NCI-H2029 (cell line): ENCODE measurements around the gene GINS2.

Experiments used
- DNase-seq: peaks from one replicate; lab custom pipeline; 2025; lab: John Stamatoyannopoulos, UW

Gene GINS2

DNA sequence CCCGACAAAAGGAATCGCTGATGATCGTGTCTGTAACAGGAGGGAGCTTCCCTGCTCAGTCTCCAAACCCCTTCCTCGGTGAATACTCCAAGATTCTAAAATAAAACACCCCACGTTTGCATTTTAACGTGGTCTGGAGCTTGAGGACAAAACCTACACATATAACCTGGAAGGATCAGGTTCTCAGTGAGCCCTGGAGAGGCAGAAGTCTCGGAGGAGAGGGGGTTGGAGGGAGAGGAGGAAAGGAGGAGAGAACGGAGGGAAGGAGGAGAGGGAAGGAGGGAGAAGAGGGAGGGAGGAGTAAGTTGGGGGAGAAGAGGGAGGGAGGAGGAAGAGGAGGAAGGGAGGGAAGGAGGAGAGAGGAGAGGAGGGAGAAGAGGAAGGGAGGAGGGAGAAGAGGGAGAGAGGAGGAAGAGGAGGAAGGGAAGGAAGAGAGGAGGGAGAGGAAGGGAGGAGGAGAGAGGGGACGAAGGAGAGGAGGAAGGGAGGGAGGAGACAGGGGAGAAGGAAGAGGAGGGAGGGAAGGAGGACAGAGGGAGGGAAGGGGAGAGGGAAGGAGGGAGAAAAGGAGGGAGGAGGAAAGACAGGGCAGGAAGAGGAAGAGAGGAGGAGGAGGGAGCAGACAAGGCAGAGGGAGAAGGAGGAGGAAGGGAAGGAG lies 27.4 kb upstream of the GINS2 start:
- no peak for DNase-seq

DNA sequence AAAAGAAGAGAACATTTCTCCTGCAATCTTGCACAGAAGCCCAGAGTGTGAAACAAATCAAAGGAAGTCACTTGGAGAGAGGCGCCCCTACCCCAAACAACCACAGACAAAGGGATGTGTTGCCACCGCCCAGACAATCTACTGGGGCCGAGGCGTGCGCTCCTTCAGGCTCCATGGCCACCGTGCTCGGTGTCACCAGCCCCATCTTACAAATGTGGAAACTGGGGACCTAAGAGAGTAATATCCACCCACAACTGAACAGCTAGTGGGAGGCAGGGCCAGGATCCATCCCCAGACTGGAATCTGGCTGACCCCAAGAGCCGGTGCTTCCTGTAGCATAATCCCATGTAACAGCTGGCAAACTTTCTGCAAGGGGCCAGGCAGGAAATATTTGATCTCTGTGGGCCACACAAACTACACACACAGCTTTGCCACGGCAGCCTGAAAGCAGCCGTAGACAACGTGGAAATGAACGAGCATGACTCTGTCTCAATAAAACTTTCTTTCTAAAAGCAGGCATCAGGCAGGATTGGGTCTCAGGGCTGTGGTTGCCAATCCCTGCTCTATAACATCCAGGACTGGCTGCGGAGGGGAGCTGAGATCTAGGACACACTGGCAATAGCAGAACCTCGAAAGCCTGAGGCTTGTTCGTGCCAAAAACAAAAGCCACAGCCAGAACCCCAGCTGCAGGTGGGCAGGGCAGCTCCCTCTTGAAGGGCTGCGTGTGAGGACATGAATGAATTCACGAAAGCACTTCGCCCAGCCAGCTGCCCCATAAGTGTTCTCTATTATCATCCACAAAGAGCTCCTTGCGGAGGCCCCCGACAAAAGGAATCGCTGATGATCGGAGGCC lies 26.6 kb upstream of the GINS2 start:
- peak; percentile 45 for DNase-seq

DNA sequence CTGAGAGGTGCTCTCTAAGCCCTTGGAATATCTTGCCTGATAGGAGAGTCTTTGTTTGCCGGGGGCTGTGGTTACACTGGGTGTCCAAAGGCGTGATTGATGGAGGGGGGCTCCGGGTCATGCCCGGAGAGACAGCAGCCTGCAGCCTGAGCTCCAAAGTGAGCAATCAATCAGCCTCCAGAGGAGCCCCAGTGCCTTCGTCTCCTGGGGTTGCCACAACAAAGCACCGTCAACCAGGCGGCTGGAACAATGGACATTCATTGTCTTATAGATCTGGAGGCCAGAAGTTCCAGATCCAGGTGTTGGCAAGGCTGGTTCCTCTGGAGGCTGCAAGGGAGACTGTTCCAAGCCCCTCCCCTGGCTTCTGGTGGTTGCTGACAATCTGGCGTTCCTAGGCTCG lies 24.0 kb upstream of the GINS2 start:
- DNase-seq = peak; percentile 35

DNA sequence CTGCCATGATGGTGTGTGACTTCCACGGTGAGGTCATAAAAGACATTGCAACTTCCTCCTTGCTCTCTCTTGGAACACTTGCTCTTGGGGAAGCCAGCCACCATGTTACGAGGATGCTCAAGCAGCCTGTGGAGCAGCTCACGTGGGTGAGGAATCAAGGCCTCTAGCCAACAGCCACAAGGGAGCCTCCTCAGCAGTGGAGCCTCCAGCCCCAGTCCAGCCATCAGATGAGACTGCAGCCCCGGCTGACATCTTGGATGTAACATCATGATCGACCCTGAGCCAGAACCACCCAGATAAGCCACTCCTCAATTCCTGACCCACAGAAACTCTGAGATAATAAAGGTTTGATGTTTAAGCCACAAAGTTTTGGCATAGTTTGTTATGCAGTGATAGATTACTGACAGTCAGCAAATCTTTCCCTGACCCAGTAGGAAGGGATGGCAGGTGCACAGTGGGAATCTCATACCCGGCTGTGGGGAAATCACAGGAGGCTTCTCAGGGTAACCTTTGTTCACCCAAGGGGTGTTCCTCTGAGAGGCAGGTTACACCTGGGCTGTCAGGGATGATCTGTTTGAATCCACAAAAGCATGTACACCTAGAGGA lies 23.3 kb upstream of the GINS2 start:
- DNase-seq = no peak

DNA sequence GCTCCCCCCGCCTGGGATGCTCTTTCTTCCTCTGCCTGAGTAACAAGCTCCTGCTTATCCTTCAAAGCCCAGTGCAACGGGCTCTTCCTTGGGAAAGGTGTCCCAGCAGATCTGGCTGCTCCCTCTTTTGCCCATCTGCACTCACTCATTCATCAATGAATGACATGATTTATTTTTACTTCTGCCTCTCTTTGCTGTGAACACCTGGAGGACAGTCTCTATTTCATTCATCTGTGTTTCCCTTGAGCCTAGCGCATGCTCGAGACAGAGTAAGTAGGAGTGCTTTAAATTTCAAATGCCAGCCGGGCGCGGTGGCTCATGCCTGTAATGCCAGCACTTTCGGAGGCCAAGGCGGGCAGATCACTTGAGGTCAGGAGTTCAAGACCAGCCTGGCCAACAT lies 22.0 kb upstream of the GINS2 start:
- DNase-seq = no peak

DNA sequence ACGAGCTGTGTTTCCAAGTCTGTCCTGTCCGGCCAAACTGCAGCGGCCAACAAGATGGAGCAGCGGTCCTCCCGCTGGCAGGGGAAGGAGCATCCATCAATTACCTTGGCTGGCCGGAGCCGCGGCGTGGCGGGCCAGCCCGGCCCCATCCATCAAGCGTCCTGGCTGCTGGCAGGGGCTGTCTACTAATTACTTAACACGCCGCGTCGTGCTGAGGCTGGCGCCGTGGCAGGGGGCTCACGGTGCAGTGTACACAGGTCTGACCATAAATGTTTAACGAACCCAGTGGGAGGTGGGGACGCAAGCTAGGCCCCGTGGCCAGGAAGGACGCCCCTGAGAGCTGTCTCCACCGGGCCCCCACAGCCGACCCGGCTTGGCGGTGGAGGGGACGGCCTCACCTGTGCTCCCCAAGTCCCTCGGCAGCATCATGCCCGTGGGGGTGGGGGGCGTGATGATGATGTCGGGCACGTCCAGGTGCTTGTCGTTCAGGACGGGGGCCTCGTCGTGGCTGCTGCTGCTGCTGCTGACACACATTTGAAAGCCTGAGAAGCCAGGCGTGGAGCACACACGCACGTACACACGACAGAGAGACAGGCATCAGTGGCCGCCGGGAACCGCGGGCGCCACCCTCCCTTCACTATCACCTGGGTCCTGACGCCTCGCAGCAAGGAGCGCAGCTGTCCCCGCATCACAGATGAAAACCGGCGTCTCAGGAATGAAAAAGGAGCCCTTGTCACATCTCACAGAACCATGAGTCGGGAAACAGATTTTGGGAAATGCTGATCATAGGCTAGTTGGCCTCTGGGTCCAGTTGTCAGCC lies 21.2 kb upstream of the GINS2 start:
- DNase-seq = no peak

DNA sequence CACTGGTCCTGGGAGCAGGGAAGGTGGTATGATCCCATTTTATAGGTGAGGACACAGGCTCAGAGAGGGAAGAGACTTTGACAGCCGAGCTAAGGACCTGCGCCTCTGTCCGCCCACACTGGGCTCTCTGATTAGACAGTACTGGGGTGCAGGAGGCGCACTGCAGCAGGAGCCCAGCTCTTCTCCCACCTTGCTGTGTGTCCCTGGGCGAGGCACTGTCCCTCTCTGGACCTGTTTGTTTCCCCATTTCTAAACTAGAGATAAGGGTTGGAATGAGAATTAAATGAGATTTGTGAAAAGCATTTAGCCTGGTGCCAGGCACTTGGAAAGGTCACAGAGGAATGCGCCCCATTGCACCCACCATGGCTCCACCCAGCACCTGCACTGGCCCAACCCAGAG lies 19.6 kb upstream of the GINS2 start:
- no peak for DNase-seq

DNA sequence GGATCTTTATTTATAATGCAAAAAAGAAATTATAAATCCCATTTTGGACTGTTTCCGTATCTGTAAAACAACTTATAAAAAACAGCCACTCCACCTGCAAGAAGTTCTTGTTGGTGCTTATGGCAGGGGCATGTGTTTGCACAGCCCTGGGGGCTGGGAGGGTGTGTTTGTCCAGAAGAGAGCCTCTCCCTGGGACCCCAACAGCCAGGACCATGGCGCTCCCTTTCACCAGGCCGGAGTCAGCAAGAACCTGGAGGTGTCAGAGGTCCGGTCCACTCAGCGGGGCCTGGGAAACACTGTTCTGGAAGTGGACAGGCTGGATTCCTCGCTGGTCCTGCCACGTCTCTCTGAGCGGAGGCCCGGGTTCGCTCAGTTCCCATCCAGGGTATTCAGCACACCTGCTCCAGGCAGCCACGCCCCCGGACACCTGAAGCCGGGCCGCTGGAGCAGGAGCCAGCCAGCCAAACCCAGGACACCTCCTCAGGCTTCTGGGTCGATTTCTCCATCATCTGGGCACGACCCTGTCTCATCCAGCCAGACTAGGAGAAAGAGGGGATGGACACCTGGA lies 18.9 kb upstream of the GINS2 start:
- DNase-seq = peak; percentile 22

DNA sequence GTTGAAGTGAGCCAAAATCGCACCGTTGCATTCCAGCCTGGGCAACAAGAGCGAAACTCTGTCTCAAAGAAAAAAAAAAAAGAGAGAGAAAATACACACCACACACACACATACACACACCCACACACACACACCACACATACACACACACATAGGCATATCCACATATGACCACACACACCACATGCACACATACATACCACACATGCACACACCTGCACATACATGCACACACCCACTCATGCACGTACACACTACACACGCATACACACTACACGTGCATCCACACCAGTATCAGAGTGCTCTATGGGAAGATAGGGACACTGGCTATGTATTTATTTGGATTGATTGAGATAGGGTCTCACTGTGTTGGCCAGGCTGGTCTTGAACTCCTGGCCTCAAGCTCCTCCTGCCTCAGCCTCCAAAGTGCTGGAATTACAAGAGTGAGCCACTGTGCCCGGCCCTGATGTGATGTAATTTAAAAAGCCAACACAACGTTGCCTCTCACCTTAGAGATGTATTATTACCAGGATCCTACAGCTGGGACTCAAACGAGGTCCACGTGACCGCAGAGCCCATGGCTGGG lies 17.8 kb upstream of the GINS2 start:
- no peak for DNase-seq

DNA sequence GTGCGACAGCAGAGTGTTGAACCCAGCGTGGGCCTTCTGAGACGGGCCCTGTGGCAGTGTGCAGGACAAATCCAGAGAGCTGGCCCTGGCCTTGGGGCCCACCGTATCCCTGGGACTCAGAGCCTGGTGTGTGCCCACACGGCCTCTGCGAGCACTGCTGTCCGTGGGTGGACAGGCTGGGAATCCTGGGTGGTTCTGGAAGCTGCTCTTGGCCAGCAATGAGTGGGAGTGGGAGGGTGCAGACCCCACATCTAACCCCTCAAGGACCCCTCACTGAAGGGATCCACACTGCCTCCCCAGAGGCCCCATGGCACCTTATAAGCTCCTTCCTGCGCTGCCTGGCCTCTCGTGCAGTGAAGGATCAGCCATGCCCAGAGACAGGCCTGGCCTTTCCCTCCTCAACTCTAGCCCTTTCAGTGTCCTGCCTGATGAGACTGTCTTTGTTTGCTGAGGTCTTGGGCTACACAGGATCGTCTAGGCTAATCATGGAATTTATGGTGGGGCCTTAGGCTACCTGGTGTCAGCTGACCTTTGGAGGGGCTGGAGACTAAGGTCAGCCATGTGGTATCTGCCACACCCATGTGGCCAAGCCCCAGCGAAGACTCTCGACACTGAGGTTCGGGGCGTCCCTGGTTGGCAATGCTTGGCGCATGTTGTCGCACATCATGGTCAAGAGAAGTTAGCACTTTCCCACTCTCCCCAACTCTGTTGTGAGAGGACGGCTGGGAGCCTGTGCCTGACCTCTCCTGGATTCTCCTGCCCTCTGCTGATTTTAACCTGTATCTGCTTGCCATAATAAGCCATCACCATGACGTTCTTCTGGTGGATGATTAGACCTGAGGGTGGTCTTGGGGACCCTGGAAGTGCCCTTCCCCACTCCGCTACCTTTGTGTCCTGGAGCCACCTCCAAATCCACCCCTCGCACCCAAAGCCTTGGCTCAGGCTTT lies 16.4 kb upstream of the GINS2 start:
- DNase-seq = no peak

DNA sequence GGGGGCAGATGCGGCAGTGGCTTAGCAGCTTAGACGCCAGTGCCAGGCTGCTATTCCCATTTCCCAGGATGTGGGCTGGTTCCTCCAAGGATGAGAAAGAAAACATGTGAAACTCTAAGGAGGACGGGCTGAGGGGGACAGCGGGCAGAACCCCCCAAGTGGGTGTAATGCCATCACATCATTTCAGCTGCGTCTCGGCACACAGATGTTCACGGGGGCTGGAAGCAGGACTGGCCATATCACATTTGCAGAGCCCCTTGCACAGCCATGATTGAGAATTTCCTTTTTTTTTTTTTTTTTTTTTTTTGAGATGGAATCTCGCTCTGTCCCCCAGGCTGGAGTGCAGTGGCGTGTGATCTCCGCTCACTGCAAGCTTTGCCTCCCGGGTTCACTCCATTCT lies 15.3 kb upstream of the GINS2 start:
- no peak for DNase-seq

DNA sequence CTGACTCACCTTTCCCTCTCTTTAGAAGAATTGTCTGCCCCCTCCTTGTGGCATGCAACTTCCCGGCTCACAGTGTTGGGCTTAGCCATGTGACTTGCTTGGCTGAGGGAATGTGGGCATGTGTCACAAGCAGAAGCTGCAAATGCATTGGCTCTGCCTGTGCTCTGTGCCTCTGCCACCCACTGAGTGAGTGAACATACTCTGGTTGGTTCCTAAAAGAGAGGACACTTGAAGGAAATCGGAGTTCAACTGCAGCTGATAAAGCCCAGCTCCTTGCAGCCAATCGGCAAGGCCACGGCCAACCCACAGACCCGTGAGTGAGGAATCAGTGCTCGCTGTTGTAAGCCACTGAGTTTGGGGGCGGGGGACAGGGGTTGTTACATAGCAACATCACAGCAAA lies 10.9 kb upstream of the GINS2 start:
- DNase-seq = no peak

DNA sequence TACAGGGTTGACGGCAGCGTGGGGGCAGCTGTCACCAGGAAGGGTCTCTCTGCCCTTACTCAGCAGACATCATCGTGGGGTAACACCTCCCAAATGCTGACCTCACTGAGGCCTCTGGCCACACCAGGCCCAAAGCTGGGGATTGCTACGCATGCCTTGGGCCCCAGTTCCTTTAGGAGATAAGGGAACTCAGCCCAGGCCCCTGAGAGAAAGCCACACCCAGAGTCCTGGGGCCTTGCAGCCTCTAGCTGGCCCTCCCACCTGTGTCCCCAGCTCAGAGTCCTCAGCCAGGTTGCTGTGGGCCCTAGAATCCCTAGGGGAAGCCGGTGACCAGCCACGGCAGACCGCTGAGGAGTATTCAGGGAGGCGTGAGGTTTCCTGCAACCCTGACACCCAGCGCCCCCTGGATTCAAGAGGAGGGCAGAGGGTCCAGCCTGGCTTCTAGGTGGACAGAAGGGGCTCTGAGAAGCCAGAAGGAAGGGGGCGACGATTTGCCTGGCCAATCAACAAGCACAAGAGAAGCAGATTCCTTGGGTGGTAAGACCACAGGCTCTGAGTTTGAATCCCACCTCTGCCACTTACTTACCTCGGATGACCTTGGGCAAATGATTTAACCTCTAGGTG lies 10.3 kb upstream of the GINS2 start:
- no peak for DNase-seq

DNA sequence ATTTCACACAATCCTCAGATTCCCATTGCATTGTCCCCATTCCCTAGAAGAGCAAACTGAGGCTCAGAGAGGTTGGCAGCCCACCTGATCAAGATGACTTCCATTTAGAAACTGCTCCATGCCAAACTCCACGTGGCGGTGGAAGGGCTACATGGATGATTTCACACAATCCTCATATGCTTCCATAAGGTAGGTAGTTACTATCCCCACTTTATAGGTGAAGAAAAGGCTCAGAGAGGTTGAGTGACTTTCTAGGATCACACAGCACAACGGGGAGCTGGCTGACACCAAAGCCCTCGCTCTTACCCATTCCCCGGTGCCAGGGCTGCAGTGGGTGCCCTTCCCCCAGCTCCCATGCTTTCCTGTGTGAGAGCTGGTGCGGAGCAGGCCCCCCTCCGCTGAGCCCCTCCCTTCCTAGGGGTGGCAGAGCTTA lies 9.7 kb upstream of the GINS2 start:
- DNase-seq = no peak

DNA sequence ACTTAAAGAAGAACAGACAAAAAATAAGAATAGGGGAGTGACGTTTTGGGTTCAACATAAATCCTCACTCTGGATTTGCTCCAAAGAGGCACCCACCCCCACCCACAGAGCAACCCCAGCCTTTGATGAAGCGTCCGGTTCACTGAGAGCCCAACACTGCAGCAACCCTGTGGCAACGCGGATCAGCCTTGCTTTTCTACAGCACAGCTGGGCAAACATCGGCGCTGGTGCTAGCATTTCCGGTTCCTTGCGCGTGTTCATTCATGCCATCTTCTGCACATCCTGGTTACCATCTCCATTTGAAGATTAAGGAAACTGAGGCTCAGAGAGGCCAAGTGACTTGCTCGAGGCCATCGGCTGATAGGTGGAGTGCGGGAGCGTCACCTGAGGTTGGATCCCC lies 8.7 kb upstream of the GINS2 start:
- peak; percentile 26 for DNase-seq

DNA sequence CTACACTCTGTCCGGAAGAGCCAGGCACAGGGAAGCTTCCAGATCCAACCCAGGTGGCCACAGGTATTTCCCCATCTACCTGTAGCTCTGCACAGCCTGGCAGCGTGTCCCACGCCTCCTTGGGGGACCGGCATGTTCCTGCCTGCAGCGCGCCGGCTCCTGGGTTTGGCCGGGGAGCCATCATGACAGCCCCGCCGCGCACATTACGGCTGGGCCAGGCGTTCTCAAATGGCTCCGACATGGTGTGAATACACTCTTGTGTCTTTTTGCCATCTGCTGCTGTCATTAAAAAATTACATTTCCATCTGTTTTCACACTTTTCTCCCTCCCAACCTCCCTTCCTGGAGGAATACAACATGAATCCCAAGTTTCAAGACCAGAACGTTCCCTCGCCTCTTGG lies 8.0 kb upstream of the GINS2 start:
- DNase-seq = no peak

DNA sequence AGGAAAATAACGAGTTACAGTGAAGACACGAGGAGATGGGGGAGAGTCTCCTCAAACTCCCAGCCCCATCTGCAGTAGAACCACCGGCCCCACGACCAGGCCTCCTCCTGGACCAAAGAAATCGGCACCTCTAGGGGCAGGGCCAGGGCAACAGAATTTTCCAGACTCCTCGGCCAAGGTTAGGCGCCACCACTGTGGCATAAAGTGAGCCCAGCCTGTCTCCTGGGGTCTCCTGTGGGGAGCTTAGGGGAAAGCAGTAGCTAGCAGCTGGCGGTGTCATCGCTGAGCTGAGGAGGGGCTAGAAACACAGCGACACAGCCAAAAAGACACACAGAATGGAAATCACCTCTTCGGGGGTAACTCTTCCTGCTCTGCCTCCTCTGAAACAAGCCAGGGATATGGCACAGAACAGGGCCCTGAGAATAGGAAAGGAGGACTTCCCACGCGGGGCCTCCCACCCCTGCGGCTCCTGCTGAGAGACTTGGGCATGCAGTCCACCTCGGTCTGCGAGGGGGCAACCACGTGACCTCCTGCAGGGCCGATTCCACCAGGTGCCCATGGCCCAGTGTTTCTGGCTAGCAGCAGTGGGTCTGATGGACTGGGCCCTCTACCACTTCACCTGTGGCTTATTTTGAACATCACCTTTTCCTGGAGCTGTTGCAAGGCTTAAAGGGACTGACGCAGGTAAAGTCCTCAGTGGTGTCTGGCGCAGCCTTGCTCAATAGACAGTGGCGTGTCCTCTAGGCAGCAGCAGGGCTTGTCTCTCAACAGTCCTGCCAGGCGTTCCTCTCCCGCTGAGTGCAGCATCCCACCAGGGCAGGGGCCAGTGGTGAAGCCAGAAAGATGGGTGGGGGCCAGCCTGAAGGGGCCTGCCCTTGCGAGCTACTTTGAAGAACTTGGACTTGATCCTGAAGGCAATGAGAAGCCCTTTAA lies 6.7 kb upstream of the GINS2 start:
- no peak for DNase-seq

DNA sequence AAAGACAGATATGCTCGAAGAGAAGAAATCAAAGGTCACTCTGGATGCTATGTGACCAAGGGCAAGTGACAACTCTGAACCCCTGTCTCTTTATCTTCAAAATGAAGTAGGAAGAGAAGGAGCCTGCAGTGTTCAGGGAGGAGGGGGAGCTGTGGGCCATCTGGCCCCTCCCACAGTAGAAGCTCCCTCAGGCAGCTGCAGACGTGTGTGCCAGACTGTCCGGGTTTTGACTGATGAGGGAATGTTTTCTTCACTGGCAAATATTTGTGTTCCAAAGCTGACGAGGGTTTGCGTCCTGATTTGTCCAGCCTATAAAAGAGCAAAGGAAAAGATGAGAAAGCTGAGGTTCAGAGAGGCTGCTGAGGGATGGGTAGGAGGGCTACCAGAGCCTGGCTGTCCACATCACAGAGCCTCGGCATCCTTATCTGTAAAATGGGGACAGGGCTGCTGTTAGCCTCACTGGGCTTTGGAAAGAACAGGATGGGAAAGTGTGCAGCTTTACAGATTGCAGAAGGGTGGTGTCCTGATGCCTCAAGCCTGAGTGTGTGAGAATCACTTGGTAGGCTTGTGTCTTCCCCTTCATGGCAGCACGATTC lies 1.8 kb upstream of the GINS2 start:
- peak; percentile 44 for DNase-seq

DNA sequence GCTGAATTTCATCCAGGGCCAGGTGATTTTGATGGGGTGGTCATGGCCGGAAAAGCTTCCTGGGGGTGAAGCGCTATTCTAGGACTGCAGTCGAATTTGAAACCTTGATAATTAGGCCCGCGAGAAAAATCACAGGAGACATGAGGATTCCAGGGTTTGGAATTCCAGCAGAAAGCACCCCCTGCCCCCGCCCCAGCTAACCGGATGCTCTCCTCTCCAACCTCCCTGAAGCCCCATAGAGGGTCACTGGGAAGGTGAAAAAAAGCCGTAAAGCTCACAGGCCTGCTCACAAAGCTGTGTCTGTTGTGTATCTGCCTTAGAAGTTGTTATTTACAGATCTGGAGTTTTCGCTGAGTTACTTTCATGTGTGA lies 1.2 kb upstream of the GINS2 start:
- DNase-seq = no peak
